GM19455 (cell line): ENCODE measurements around the gene PPM1M.
"Not testable (repeated sequence)": the region's sequence is repeated elsewhere in the genome, so short reads cannot be mapped to it uniquely, and the experiment has no call there.

Source experiments
- ATAC-seq: cut with Tn5 transposase; IDR thresholded peaks from one replicate; pipeline ENCODE4 v1.9.1; 2021; ENCODE audit not compliant: unreplicated experiment

The PPM1M gene

DNA sequence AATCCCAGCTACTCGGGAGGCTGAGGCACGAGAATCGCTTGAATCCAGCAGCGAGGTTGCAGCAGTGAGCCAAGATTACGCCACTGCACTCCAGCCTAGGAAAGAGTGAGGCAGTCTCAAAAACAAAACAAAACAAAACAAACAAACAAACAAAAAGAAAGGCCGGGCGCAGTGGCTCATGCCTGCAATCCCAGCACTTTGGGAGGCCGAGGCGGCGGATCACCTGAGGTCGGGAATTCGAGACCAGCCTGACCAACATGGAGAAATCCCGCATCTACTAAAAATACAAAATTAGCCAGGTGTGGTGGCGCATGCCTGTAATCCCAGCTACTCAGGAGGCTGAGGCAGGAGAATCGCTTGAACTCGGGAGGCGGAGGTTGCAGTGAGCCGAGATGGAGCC, 29.2 kb downstream of the PPM1M start:
- not testable (repeated sequence) for ATAC-seq

DNA sequence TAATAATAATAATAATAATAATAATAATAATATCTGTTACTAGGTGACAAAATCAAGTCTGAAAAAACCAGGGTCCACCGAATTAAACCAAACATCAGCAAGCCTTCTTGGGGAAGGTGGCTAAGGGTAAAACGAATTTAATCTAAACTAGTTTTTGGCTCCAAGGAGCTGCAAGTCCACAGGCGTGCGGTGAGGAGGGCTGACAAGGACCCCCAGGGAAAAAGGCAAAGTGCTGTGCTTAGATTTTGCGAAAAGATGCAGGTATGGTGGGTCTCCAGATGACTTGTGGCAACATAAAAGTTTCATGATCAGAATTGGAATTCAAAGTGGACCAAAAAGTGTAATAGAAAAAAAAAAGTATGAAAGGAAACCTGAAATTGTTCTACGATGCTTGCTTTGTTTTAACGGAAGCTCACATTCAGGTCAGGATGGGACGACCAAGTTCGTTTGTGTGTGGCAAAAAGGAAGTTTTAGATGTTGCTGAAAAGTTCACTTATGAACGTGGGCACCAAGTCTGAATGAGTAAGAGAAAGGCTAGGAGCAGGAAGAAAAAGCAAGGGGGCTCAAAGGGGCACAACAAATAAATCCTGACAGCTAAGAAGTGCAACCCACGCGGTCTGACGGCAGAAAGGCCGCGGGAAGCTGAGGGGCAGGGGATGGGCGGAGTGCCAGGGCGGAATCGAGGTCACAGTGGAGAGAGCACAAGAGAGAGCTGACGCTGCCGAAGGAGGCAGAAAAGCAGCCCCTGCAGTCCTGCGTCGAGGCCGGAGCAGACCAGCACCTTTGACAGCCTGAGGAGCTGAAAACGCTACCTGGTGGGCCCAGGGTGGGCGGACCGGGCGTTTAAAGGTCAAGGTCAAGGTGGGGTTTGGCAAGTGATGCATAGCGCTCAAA, 31.8 kb downstream of the PPM1M start:
- ATAC-seq, result no peak

DNA sequence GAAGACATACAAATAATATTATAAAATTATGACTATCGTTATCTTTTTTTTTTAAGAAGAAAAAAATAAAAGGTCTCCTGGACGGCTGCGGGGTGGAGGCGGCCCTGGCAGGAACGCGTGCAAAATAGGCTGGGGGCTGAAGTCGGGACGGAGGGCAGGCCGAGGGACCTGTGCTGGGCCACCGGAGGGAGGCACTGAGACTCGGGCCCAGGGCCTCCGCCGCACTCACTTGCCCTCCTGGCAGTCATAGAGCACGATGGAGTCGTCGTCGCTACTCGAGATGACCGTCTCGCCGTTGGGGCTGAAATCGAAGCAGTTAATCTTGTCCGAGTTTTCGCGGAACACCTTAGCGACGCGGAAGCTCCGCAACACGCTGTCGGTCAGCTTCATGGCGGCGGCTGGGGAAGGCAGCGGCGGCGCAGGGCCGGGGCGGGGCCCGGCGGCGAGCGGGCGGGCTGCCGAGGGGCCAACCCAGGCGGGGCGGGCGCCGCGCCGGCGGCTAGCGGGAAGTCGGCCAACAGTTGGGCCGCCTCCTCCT, 32.5 kb downstream of the PPM1M start:
- ATAC-seq, result peak; percentile 51

DNA sequence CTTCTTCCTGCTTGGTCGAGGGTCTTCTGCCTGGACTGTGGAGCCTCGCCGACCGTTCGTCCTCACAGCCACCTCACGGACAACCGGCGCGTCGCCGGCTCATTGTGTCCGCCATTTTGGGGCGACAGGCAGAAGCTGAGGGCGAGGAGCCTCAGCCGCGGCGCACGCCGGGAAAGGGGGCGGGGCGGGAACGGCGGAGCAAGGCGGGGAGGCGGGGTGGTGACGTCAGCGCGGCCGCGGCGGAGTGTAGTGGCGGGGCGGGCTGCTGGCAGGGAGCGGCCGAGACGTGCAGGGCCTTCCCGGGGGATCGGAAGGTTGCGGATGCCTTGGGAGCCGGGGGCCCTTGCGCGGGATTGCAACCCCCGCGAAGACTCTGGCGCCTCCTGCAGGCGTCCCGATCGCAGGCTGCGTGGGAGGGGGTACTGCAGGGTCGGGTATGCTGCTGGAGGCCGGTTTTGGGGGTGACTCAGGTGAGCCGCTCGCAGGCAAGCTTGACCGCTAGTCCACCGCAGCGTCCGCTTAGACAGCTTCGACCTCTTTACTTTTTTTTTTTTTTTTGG, 33.0 kb downstream of the PPM1M start, which contains the start of gene WDR82:
TSS of gene WDR82 (minus strand) at position 140 of the 560 bp plus-strand sequence. CDS start 288 bp downstream, outside the sequence.
- peak; percentile 78 for ATAC-seq

DNA sequence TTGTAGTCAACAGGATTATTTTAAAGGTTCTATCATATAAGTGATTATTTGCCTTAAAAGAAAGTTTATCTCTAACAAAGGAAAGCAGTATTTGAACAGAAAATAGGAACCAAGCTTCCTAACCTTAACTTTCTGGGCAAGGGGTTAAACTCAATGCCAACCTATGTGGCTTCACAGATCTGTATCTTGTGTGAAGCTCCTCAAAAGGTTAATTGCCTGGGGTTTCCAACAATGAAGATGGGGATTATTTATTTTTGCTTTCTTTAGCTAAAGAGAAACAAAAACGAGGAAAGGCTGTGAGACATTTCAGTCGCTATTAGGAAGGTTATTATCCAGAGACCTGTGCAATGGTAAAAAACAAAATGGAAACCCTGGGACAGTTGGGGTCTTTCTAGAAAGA, 34.0 kb downstream of the PPM1M start:
- no peak for ATAC-seq

DNA sequence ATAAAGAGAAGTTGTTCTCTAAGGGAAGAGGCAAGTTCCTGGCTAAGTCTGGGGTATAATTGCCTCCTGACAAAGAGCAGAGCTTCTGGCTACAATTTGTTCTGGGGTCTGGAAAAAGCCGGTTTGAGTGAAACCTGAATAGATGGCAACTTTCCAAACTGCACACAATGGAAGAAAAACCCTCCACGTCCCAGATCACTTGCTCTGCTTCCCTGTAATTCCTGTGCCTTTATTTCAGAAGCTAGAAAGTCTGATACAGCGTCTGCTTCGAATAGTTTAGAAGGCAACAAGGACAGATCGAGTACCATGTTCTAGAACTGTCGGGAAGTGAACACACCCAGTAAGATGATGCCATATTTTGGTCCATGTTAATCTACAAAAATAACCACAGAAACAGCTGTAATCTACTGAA, 34.5 kb downstream of the PPM1M start:
- ATAC-seq, result no peak

DNA sequence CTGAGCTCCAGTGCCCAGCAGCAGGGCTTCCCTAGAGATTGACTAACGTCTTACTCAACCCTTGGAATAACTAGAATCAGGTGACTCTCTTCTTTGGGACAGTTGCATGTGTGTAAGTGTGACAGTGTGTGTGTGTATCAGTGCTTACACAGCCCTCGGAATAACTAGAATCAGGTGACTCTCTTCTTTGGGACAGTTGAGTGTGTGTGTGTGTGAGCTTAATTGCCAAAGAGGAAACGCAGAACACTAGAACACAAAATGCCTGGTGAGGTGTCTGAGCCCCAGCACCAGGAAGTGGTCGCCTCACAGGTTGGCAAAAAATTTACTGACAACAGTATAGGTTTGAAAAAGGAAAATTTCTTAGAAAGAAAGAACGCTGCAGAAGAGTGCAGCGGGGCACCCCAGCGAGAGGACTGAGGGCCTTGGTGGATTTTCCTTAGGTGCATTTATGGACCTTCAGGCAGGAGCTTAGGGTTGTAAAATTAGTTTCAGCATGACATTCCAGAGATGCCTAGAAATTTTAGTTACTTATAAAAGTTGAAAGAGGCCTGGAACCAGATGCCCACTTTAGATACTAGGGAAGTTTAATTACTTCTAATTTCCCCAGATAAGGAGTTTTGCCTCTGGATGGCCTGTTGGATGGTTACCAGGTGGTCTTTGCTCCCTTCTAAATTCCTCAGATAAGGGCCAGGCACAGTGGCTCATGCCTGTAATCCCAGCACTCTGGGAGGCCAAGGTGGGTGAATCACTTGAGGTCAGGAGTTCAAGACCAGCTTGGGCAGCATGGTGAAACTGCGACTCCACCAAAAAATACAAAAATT, 36.6 kb downstream of the PPM1M start:
- no peak for ATAC-seq

DNA sequence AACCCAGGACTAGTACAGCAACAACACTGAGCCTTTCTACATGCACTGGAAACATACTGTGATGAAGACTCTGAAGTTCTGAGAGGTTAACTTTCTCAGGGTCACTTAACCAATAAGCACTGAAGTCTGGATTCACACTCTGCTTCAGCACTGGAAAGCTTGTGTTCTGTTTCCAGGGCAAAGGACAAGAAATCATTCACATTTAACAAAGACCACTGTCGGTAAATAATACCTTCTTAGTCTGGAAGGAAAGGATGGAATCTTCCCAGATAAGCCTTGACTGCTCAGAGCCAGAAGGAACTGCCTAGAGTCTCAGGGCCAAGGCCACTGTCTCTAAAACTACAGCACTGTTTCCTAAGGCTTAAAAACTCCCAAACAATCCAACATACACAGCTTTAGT, 37.7 kb downstream of the PPM1M start:
- ATAC-seq, result no peak

DNA sequence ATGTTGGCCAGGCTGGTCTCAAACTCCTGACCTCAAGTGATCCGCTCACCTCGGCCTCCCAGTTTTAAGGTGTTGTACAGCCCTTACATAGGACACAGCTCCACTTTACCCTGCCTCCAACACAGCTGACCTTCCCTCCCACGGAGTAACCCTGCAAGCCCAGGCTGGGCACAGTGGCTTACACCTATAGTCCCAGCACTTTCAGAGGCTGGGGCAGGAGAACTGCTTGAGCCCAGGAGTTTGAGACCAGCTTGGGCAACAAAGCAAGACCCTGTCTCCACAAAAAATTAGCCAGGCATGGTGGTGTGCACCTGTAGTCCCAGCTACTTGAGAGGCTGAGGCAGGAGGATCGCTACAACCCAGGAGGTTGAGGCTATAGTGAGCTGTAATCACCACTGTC, 38.5 kb downstream of the PPM1M start:
- ATAC-seq, result not testable (repeated sequence)

DNA sequence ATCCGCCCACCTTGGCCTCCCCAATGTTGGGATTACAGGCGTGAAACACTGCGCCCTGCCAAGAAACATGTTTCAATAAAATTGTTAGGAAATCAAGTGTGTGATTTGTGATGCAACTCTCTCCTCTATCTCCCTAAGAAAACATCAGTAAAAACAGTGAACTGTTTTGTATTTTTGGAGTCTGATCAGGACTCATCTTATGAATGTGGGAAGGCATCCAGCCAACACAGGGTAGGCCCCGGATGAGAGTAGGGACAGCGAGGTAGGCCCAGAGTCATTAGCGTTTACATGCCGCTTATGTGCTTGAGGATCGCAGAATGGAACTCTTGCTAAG, 41.2 kb downstream of the PPM1M start:
- ATAC-seq, result no peak

DNA sequence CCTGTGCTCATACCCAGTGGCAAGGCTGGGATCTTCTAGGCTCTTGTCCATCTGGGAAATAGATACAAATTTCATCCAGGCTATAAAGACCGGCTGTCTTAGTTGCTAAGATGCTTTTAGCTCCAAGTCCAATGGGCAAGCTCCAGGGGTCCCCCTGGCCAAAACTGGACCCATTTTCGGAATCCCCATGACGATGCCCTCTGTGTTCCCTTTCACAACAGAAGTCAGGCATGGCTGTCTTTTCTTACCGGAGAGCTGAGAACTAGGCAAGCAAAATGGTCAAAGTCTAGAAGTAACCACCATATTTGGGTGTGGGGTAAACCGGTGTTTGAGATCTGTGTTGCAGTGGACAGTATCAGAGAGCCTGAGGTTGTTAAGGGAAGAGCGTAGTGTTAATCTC, 43.1 kb downstream of the PPM1M start:
- ATAC-seq, result no peak

DNA sequence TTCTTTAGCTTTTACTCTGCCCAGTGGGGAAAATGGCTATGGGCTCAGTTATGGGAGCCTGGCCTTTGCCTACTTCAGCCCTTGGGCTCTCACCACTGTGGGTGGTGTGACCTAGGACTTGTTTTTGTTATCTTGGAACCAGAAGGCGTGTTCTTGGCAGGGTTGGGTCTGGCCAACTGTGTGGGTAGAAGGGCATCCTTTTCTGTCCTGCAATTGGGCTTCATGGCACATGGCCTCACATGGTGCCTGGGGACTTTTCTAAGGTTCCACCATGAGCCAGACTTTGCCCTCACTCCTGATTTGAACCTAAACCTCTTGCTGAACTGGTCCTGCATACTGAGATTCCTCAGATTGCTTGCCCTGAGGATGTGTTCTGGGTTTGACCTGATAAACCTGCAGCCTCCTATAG, 43.8 kb downstream of the PPM1M start:
- no peak for ATAC-seq

DNA sequence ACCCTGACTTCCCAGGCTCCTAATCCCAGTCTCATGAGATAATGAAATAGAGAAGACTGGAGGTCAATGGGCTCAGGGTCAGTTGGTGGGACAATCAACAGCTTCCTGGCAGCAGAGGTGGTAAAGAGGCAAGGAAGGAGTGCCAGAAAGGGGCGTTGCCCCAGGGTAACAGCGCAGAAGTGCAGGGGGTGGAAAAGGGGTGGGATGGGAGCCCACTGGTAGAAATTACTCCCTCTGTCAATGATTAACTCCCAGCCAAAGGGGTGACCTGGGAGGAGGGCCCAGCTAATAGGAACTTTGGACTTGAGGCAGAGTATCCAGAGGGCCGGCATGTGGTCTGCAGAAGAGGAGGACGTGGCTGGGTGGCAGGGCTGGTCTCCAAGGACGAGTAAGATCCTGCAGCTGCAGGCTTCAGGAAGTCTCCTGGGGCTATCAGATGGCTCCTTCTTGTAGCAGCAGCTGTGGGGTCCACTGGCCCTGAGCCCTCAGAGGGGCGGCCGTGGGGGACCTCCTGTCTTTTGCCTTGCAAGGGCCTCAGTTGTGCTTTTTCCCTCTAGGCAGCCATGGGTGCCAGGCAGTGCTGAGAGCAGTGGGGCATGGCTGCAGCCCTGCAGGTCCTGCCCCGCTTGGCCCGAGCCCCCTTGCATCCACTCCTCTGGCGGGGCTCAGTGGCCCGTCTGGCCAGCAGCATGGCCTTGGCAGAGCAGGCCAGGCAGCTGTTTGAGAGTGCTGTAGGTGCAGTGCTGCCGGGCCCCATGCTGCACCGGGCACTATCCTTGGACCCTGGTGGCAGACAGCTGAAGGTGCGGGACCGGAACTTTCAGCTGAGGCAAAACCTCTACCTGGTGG, 44.4 kb downstream of the PPM1M start:
- no peak for ATAC-seq

DNA sequence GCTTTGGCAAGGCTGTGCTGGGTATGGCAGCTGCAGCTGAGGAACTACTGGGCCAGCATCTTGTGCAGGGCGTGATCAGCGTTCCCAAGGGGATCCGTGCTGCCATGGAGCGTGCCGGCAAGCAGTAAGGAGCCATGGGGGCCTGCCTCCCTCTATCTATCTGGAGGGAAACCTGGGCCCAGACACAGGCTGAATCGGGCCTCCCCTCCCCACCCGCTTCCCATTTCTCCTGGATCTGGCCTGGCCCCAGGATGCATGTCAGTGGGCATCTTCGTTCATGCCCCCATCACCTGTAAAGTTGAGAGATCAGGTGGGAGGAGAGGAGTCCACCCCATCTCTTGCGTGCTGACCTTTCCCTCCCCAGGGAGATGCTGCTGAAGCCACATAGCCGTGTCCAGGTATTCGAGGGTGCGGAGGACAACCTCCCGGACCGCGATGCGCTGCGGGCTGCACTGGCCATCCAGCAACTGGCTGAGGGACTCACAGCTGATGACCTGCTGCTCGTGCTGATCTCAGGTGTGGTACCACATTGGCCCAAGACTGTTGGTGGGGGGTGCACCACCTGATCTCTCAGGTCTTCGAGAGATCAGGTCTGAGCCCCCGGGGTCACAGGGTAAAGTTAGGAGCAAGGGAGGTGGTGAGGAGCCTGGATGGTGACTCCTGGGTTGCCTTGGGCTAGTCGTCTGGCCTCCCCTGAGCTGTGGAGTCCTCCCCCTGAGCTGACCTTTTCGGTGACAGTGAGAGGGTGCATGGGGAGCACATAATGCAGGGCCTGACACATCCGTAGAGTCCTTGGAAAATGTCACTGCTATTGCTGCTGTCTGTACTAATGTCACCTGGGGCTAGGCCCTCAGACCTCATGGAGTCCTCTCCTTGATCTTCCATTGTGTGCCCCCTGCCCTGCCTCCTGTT, 45.3 kb downstream of the PPM1M start:
- ATAC-seq, result no peak

DNA sequence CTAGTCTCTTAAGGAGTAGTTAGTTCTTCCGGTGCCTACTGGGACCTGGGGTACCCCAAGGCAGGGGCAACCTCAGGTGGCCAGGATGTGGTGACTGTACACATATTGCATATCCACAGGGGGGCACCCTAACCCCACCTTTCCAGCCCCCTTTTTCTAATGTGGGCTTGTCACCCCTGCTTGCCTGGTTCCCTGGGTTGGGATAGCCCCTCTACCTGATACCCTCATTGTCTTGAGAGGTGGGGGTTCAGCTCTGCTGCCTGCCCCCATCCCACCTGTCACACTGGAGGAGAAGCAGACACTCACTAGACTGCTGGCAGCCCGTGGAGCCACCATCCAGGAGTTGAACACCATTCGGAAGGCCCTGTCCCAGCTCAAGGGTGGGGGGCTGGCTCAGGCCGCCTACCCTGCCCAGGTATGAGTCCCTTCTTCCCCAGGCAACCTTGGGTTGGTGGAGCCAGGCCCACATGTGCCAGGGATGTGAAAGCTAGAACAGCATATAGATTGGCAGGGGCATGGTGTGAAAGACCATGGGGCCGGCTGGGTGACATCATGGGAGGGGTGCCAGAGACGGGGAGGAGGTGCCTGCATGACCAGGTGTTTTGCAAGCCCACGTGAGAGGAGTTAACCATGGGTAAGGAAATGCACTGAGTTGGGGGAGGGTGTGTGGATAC, 46.1 kb downstream of the PPM1M start:
- no peak for ATAC-seq

DNA sequence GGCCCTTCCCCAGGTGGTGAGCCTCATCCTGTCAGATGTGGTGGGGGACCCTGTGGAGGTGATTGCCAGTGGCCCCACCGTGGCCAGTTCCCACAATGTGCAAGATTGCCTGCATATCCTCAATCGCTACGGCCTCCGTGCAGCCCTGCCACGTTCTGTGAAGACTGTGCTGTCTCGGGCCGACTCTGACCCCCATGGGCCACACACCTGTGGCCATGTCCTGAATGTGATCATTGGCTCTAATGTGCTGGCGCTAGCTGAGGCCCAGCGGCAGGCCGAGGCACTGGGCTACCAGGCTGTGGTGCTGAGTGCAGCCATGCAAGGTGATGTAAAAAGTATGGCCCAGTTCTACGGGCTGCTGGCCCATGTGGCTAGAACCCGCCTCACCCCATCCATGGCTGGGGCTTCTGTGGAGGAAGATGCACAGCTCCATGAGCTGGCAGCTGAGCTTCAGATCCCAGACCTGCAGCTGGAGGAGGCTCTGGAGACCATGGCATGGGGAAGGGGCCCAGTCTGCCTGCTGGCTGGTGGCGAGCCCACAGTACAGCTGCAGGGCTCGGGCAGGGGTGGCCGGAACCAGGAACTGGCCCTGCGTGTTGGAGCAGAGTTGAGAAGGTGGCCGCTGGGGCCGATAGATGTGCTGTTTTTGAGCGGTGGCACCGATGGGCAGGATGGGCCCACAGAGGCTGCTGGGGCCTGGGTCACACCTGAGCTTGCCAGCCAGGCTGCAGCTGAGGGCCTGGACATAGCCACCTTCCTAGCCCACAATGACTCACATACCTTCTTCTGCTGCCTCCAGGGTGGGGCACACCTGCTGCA, 46.9 kb downstream of the PPM1M start:
- no peak for ATAC-seq

DNA sequence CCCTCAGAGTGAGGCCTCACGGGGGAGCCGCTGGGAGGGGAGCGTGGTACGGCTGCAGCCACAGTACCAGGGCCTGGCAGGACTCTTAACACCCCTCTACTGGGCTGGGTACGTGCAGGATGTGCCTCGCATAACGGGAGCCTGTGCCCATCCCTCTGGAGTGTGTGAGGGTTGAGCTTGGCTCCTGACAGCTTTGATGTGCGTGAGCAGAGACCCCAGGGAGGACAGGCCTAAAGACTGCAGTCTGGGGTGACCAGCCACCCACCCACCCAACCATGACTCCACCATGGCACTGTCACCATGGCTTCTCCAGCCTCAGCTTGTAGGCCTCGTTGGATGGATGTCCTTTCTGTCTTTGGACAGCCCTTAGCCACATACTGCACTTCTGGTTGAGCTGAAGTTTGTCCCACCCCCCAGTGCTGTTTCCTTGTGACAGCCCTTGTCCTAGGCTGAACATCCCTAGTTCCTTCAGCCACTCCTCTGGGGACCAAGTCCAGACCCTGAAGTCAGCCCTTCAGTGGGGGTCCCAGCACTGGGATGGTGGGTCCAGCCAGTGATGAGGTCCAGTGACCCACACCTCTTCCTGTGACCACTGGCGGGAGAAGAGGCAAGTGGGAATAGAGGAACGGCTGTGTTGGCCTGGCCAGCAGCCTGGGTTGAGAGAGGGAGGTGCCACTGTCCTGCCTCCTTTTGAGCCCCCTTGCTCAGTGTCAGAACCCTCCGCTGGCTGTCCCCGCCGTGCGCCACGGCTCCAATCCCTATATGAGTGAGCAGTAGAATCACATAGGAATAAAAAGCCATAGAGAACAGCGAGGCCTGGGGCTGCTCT, 48.1 kb downstream of the PPM1M start:
- no peak for ATAC-seq
